Measurements from ENCODE around the gene OR10AG1. TPM values are rescaled to one million over a fixed set of nuclear protein-coding genes. Genes with fewer than 3 reads are reported as not detected.

The OR10AG1 gene
- not detected for total RNA-seq

GRCh38 chr11:55969845-55970244 lies at the start of gene OR10AG1:
TSS of gene OR10AG1 (minus strand) at chr11:55969945. CDS start at chr11:55969907, 38 bp downstream.
- Histone ChIP-seq H3K27me3 (no peaks in the 10 kb centered on the region), H3K27ac (no peak within 1 kb of the TSS), H3K9ac (ENCODE audit: low read depth in 2 of 2, low read length in 2 of 2) (no peak within 1 kb of the TSS), H3K9me3 (no peaks in the 10 kb centered on the region), H3K4me3 (no peak within 1 kb of the TSS), H3K36me3 (no peaks in the 10 kb centered on the region), H3K4me1 (no peaks in the 10 kb centered on the region)
- intact Hi-C loops (cut with DNase I): no loop called here
- TF ChIP-seq, protein P1, sequence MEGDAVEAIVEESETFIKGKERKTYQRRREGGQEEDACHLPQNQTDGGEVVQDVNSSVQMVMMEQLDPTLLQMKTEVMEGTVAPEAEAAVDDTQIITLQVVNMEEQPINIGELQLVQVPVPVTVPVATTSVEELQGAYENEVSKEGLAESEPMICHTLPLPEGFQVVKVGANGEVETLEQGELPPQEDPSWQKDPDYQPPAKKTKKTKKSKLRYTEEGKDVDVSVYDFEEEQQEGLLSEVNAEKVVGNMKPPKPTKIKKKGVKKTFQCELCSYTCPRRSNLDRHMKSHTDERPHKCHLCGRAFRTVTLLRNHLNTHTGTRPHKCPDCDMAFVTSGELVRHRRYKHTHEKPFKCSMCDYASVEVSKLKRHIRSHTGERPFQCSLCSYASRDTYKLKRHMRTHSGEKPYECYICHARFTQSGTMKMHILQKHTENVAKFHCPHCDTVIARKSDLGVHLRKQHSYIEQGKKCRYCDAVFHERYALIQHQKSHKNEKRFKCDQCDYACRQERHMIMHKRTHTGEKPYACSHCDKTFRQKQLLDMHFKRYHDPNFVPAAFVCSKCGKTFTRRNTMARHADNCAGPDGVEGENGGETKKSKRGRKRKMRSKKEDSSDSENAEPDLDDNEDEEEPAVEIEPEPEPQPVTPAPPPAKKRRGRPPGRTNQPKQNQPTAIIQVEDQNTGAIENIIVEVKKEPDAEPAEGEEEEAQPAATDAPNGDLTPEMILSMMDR (IDR thresholded peaks at IDR 0.05): no peak
- no peak for DNase-seq

DNA sequence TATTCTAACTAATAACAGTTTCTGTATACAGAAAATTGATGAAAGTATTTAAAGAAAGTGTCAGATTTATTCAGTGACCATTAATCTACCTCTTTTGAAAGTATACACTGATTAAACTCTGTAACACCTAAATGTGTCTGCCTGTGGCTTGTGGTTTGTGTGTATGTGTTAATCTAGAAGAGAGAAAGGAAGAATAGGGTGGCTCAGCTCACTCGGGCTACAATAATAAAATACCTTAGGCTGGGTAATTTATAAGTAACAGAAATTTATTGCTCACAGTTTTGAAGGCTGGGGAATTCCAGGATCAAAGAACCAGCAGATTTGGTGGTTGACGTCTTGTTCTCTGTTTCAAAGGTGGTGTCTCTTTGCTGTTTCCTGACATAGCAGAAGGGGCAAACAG lies 44.1 kb upstream of the OR10AG1 start:
- no peaks in the 10 kb centered on the region for H3K4me1 ChIP-seq
- no peak overlapping the region for H3K4me3 ChIP-seq
- intact Hi-C loops (cut with DNase I): no loop called here
- no peak for DNase-seq
- H3K27me3 ChIP-seq: no peaks in the 10 kb centered on the region
- H3K9ac ChIP-seq (ENCODE audit: low read depth in 2 of 2, low read length in 2 of 2): no peak overlapping the region
- H3K9me3 ChIP-seq: no peaks in the 10 kb centered on the region
- H3K36me3 ChIP-seq: no peaks in the 10 kb centered on the region
- no peak overlapping the region for H3K27ac ChIP-seq
- TF ChIP-seq, protein P1 (IDR thresholded peaks at IDR 0.05): no peak

- H3K27me3 ChIP-seq: no peaks in the 10 kb centered on the region
- no peak for DNase-seq
- no peaks in the 10 kb centered on the region for H3K9me3 ChIP-seq
- no peak overlapping the region for H3K9ac ChIP-seq (ENCODE audit: low read depth in 2 of 2, low read length in 2 of 2)
- no peak overlapping the region for H3K27ac ChIP-seq
- intact Hi-C loops (cut with DNase I): no loop called here
- H3K36me3 ChIP-seq: no peaks in the 10 kb centered on the region
- no peaks in the 10 kb centered on the region for H3K4me1 ChIP-seq
- TF ChIP-seq, protein P1 (IDR thresholded peaks at IDR 0.05): no peak
- no peak overlapping the region for H3K4me3 ChIP-seq
Measured at GRCh38 chr11:56010716-56011115, 41.0 kb upstream of the OR10AG1 start.

DNA sequence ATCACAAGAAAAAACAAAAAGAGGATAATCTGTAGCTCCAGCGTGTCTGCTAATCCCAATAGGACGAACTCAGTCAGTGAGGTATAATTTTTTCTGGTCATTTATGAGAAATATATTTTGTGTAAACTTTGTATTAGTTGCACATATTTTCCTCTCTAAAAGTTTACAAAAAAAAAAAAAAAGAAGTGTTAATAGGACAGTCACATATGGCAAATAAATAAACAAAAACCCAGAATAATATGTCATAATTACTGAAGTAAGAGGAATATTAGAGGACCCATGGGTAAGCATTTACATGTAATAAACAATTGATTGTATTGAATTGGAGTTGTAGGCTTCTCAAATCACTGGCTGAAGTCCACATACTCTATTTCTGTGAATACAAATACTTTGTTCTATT lies 24.8 kb upstream of the OR10AG1 start, which contains the start of gene OR5F1:
TSS of gene OR5F1 (minus strand) at position 101 of the 400 bp plus-strand sequence. CDS start at position 101, 0 bp downstream.
- Histone ChIP-seq H3K36me3 (no peaks in the 10 kb centered on the region), H3K4me1 (no peaks in the 10 kb centered on the region), H3K27ac (no peak within 1 kb of the TSS), H3K9me3 (no peaks in the 10 kb centered on the region), H3K9ac (ENCODE audit: low read depth in 2 of 2, low read length in 2 of 2) (no peak within 1 kb of the TSS), H3K4me3 (no peak within 1 kb of the TSS), H3K27me3 (no peaks in the 10 kb centered on the region)
- TF ChIP-seq, protein P1 (IDR thresholded peaks at IDR 0.05): no peak
- no peak for DNase-seq
- intact Hi-C loops (cut with DNase I): no loop called here

DNA sequence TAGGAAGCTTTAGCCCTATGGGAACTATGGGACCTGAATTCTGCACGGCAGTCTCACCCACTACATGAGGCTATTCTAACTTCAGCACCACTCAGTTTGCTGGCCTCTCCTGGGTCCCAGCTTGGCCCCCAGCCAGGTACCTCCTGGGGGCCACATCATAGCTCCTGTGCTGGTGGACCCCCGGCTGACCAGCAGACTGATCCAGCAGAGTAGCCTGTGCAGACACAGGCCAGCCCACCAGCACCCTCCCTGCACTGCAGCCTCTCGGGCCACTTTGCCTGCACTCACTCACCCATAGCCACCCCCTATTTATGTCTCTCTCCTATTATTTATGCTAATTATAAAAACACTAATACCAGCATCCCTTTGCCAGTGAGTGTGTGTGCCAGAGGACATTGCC lies 1.2 kb upstream of the OR10AG1 start:
- no peaks in the 10 kb centered on the region for H3K9me3 ChIP-seq
- H3K36me3 ChIP-seq: no peaks in the 10 kb centered on the region
- no peak for DNase-seq
- H3K9ac ChIP-seq (ENCODE audit: low read depth in 2 of 2, low read length in 2 of 2): no peak overlapping the region
- TF ChIP-seq, protein P1 (IDR thresholded peaks at IDR 0.05): no peak
- no peaks in the 10 kb centered on the region for H3K4me1 ChIP-seq
- no peaks in the 10 kb centered on the region for H3K27me3 ChIP-seq
- H3K4me3 ChIP-seq: no peak overlapping the region
- intact Hi-C loops (cut with DNase I): no loop called here
- no peak overlapping the region for H3K27ac ChIP-seq
